HG02970 (cell line): ENCODE results near the gene TRIM14.
"Not testable (repeated sequence)": the region's sequence is repeated elsewhere in the genome, so short reads cannot be mapped to it uniquely, and the experiment has no call there.

Source experiments
- ATAC-seq: cut with Tn5 transposase; IDR thresholded peaks from one replicate; pipeline ENCODE4 v1.9.1; 2021; ENCODE audit warnings: mild to moderate bottlenecking, moderate library complexity, moderate number of reproducible peaks; ENCODE audit not compliant: unreplicated experiment, low FRiP score

The TRIM14 gene

DNA sequence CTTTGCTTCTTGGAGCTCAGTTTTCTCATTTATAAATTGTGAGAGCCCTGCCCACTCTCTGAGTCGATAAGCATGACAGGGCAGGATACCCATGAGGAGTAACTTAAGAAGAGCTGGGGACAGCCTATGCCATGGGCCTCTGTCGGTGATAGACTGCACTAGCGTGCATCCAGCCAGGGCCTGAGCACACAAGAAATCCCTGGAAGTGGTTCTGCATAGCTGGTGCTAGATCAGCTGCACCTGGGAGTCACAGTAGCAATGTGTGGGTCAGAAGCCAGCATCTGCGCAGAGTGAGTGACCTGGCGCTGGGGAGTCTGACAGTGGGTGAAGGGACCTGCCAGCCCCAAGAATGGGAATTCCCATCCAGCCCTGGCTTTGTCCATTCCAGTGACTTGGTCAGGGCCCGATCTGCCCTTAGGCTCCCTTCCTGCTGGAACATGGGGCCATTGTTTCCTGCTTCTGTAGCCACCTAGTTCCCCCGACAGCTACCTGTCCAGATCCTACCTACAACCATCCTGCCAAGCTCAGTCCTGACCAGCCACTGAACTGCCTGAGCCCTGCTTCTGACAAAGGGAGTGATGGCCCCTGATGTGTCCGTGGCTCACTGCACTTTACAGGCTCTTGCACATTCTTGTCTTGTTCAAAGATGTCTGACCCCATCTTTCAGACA, 98.4 kb downstream of the TRIM14 start:
- no peak for ATAC-seq

DNA sequence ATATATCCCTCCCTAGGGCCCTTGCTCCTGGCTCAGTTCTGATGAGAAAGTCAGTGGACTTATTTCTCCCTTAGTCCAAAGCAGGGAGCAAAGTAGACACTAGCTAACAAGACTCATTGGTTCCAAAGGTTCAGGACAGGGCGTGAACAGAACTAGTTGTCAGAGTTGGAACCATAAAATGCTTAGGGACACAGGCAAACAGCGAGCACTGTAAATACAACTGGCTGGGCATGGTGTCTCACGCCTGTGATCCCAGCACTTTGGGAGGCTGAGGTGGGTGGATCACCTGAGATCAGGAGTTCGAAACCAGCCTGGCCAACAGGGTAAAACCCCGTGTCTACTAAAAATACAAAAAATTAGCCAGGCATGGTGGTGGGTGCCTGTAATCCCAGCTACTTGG, 99.2 kb downstream of the TRIM14 start:
- ATAC-seq = not testable (repeated sequence)
